Brain microvascular endothelial cell (primary cell): ENCODE data around the gene SPOCK3.

Experiments
- DNase-seq: peaks from one replicate; pipeline ENCODE4 v3.0.0-alpha.2; 2020
- H3K27ac ChIP-seq: fragments of 250-450 bp; sonication (Bioruptor Pico); 2 replicates; pipeline ENCODE4 v1.5.1; 2020; ENCODE audit warnings: mild to moderate bottlenecking, moderate library complexity
- H3K27me3 ChIP-seq: fragments of 250-450 bp; sonication (Bioruptor Pico); replicated peaks from 2 replicates; pipeline ENCODE4 v1.5.1; 2020; ENCODE audit warnings: mild to moderate bottlenecking
- H3K36me3 ChIP-seq: fragments of 250-450 bp; sonication (Bioruptor Pico); replicated peaks from 2 replicates; pipeline ENCODE4 v1.5.1; 2020; ENCODE audit warnings: mild to moderate bottlenecking
- H3K4me3 ChIP-seq: 2 replicates; pipeline ENCODE4 v1.5.1; 2011; ENCODE audit warnings: low read depth, mild to moderate bottlenecking, control low read depth, low read length, moderate library complexity
- in situ Hi-C: cut with HindIII; loops from 2 replicates; pipeline ENCODE4 v1.10.0; 2017; ENCODE audit warnings: low sequenced_read_pairs, low pct_ligation_motif_present
- TF ChIP-seq, protein P1 (sequence below): IDR thresholded peaks from 2 replicates; pipeline ENCODE4 v1.5.1; 2011; ENCODE audit warnings: low read depth, mild to moderate bottlenecking, moderate library complexity, low read length, control low read depth, inconsistent platforms; ENCODE audit errors: missing control alignments

The SPOCK3 gene

DNA sequence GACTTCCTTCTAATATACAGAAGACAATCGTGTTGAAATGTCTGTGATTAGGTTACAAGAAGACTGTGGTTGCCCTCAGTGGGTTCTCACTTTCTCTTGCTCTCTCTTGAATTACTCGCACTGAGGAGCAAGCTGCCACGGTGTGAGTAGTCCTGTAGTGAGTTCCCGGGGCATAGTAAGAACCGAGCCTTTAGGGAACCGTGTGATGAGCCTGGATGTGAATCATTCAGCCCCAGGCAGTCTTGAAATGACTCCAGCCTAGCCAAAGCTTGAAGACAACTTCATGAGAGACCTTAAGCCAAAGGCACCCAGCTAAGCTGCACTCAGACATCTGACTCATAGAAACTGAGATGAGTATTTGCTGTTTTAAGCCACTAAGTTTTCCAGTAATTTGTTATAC lies 292.7 kb downstream of the SPOCK3 start:
- no peaks in the 10 kb centered on the region for H3K27me3 ChIP-seq

DNA sequence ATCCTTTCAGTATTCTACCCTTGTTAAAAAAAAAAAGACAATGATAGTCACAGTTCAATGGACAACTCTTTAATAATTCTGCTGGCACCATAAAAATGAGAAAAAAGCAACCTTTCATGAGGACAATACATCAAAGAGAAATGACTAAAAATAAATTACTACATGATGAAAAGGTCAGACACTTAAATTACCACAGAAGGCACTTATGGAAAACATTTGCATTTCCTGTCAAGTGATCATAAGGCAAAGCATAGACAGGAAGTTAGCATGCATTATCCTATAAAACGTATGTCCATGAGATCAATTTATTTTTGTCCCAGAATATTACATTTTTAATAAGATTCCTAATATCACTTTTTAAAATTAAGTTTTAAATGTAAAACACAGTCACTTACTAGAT lies 303.8 kb downstream of the SPOCK3 start:
- no peak overlapping the region for H3K27ac ChIP-seq
- TF ChIP-seq, protein P1, sequence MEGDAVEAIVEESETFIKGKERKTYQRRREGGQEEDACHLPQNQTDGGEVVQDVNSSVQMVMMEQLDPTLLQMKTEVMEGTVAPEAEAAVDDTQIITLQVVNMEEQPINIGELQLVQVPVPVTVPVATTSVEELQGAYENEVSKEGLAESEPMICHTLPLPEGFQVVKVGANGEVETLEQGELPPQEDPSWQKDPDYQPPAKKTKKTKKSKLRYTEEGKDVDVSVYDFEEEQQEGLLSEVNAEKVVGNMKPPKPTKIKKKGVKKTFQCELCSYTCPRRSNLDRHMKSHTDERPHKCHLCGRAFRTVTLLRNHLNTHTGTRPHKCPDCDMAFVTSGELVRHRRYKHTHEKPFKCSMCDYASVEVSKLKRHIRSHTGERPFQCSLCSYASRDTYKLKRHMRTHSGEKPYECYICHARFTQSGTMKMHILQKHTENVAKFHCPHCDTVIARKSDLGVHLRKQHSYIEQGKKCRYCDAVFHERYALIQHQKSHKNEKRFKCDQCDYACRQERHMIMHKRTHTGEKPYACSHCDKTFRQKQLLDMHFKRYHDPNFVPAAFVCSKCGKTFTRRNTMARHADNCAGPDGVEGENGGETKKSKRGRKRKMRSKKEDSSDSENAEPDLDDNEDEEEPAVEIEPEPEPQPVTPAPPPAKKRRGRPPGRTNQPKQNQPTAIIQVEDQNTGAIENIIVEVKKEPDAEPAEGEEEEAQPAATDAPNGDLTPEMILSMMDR: no peak
- in situ Hi-C loops: no loop called here
- no peaks in the 10 kb centered on the region for H3K36me3 ChIP-seq
- DNase-seq: no peak
- no peak overlapping the region for H3K4me3 ChIP-seq
- H3K27me3 ChIP-seq: no peaks in the 10 kb centered on the region

More for the DNA sequence above, 292.7 kb downstream of the SPOCK3 start:
- in situ Hi-C loops: no loop called here
- Histone ChIP-seq H3K36me3 (no peaks in the 10 kb centered on the region), H3K27ac (no peak overlapping the region), H3K4me3 (no peak overlapping the region)
- TF ChIP-seq, protein P1: no peak
- DNase-seq: no peak

DNA sequence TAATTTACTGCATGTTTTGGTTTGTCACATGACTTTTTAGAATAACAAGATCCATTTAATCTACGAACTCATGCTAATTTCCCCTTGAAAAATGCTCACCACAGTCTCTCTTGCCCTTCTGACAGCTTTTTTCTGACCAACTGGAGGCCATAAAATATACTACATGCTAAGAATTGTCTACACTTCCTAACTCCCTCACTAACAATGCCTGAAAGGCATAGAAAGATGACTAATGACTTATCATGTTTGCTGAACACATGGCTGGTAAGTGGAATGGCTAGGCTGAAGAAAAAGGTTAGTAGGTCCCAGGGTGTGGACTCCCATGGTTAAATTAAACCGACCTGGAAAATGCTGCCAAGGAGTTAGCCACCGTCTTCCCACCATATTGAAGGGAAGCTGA lies 309.9 kb downstream of the SPOCK3 start:
- no peak for DNase-seq
- in situ Hi-C loops: no loop called here
- Histone ChIP-seq H3K27me3 (no peaks in the 10 kb centered on the region), H3K4me3 (no peak overlapping the region), H3K27ac (no peak overlapping the region), H3K36me3 (no peaks in the 10 kb centered on the region)
- TF ChIP-seq, protein P1: no peak

DNA sequence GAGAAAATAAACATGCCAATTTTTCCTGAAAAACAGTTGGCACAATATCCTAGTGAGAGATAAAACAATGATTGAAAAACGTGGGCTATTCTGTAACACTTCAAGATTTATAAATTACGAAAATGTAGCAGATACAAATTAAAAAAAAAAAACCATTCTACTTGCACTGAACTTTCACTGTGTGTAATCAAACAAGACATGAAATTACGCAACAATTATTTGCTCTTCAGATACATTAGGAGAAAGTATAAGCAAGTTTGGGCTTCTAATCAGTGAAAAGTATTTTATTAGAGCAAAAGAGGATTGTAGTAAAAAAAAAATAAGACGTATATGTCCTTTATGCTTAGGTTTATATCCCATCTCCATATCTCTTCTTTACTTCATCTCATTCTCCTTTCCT lies 320.4 kb downstream of the SPOCK3 start:
- H3K27me3 ChIP-seq: no peaks in the 10 kb centered on the region
- in situ Hi-C loops: no loop called here
- no peak overlapping the region for H3K27ac ChIP-seq
- H3K4me3 ChIP-seq: no peak overlapping the region
- TF ChIP-seq, protein P1: no peak
- no peaks in the 10 kb centered on the region for H3K36me3 ChIP-seq
- DNase-seq: no peak

DNA sequence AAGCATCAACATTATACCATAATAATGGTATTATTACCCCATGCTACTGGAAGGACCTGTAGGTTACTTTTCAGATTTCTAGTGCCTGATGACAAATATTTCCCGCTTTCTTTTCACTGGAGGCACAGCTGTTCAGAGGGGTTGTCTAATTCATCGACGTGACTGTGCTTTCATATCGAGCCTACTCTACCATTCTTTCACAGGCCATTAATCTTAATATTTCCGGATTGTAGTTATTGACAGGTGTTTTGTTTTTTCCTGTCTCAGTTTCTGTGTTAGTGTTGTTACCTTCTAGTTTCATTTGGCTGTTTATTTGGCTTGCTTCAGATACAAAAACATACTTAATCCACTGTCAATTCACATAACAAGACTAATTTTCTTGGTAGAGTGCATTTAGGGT lies 330.9 kb downstream of the SPOCK3 start:
- H3K36me3 ChIP-seq: no peaks in the 10 kb centered on the region
- TF ChIP-seq, protein P1: no peak
- in situ Hi-C loops: no loop called here

DNA sequence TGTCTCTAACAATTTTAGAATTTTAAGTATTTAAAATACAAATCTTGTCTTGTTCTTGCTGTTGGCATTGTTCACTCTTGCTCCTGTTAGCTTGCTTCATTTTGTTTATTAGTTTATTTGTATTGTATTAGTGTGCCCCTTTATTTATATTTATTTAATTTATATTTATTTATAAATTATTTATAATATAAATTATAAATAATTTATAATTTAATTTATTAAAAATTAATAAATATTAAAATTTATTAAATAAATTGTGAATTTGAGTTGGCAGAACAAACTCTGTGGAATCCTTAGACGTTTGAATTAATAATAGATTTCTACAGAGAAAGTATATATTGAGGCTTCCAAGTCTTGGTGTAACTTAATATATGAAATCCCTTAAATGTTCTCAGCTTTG lies 331.4 kb downstream of the SPOCK3 start:
- no peaks in the 10 kb centered on the region for H3K36me3 ChIP-seq
- no peak for DNase-seq
- H3K27me3 ChIP-seq: no peaks in the 10 kb centered on the region
- TF ChIP-seq, protein P1: no peak
- H3K27ac ChIP-seq: no peak overlapping the region
- in situ Hi-C loops: no loop called here
- H3K4me3 ChIP-seq: no peak overlapping the region

More for the DNA sequence above, 330.9 kb downstream of the SPOCK3 start:
- H3K27ac ChIP-seq: no peak overlapping the region
- no peaks in the 10 kb centered on the region for H3K27me3 ChIP-seq
- DNase-seq: no peak
- H3K4me3 ChIP-seq: no peak overlapping the region
